ENCODE data around the gene DGKK.

- TF ChIP-seq, protein P1, sequence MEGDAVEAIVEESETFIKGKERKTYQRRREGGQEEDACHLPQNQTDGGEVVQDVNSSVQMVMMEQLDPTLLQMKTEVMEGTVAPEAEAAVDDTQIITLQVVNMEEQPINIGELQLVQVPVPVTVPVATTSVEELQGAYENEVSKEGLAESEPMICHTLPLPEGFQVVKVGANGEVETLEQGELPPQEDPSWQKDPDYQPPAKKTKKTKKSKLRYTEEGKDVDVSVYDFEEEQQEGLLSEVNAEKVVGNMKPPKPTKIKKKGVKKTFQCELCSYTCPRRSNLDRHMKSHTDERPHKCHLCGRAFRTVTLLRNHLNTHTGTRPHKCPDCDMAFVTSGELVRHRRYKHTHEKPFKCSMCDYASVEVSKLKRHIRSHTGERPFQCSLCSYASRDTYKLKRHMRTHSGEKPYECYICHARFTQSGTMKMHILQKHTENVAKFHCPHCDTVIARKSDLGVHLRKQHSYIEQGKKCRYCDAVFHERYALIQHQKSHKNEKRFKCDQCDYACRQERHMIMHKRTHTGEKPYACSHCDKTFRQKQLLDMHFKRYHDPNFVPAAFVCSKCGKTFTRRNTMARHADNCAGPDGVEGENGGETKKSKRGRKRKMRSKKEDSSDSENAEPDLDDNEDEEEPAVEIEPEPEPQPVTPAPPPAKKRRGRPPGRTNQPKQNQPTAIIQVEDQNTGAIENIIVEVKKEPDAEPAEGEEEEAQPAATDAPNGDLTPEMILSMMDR (IDR thresholded peaks at IDR 0.05) = no peak
- no peak for TF ChIP-seq POLR2A (IDR thresholded peaks at IDR 0.05)
- TF ChIP-seq POLR2AphosphoS5 (IDR thresholded peaks at IDR 0.05) = no peak
Measured at GRCh38 chrX:50483283-50483682, 12.7 kb upstream of the DGKK start.

Data from prostate gland (tissue), 2 donors.